Bronchial epithelial cell (primary cell): ENCODE data around the gene PA2G4. TPM values are rescaled to one million over a fixed set of nuclear protein-coding genes. Genes with fewer than 3 reads are reported as not detected.
"Not testable (repeated sequence)": the region's sequence is repeated elsewhere in the genome, so short reads cannot be mapped to it uniquely, and the experiment has no call there.

Source experiments
- DNase-seq: peaks from one replicate; pipeline ENCODE4 v3.0.0-alpha.2; 2010; ENCODE audit warnings: low read depth
- FAIRE-seq: peaks from 2 replicates; lab custom pipeline; 2011; peaks lifted over from hg19 to GRCh38; lab: Jason Lieb, UNC
- H3K27me3 ChIP-seq: 2 replicates; pipeline ENCODE4 v1.5.1; 2011; ENCODE audit warnings: low read length; ENCODE audit not compliant: control insufficient read depth, insufficient read depth
- H3K36me3 ChIP-seq: 2 replicates; pipeline ENCODE4 v1.5.1; 2011; ENCODE audit warnings: low read length; ENCODE audit not compliant: control insufficient read depth, insufficient read depth
- H3K4me3 ChIP-seq: 2 replicates; pipeline ENCODE4 v1.5.1; 2011; ENCODE audit warnings: mild to moderate bottlenecking, low read depth, low read length, control low read depth
- CTCF ChIP-seq: IDR thresholded peaks from 2 replicates; pipeline ENCODE4 v1.5.1; 2011; ENCODE audit warnings: mild to moderate bottlenecking, moderate library complexity, low read length, control low read depth, inconsistent platforms; ENCODE audit not compliant: insufficient read depth, severe bottlenecking
- total RNA-seq: library from RNA; depleted of rRNA; stranded (reverse); fragments of >200 nt; gene quantifications from 2 replicates; pipeline ENCODE4 v1.2.1, GENCODE V29; 2014

PA2G4 gene
- total RNA-seq = 168 and 172 TPM in 2 replicates

- Histone ChIP-seq H3K27me3 (no peaks in the 10 kb centered on the region), H3K4me3 (peak within 1 kb of the TSS; percentile 91), H3K36me3 (peaks cover 14% of the 10 kb centered on the region)
- TF ChIP-seq CTCF = no peak
- FAIRE-seq (no peak), DNase-seq (peak; percentile 98)
Measured at GRCh38 chr12:56104109-56104814, at the start of gene PA2G4. Gene PA2G4, plus strand, starts transcription at chr12:56104559. Its CDS starts 179 bp downstream, at chr12:56104738.

GRCh38 chr12:56059964-56060363, 44.4 kb upstream of the PA2G4 start:
- not testable (repeated sequence) for H3K4me3 ChIP-seq, H3K27me3 ChIP-seq, H3K36me3 ChIP-seq, FAIRE-seq
- peak; percentile 40 for DNase-seq

GRCh38 chr12:56061982-56062381, 42.4 kb upstream of the PA2G4 start:
- H3K4me3 ChIP-seq = no peak overlapping the region
- TF ChIP-seq CTCF = no peak
- H3K27me3 ChIP-seq = no peaks in the 10 kb centered on the region
- H3K36me3 ChIP-seq = no peaks in the 10 kb centered on the region
- no peak for DNase-seq
- FAIRE-seq = no peak

DNA sequence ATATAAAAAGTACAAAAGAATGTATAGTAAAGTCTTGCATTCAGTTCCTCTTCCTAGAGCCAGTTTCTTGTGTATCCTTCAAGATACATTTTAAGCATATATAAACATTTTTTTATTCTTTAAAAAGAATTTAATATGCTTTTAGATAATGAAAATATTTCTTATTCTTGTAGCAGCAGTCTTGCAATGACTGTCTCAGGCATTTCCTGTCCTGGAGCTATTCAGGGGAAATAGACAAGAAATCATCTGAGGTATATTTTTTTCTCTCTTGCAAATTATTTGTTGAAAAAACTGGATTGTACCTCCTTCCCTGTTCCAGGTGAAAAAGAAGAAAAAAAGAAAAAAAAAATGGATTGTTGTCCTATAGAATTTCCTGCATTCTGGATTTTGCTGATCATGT, 41.4 kb upstream of the PA2G4 start:
- Histone ChIP-seq H3K36me3 (no peaks in the 10 kb centered on the region), H3K27me3 (no peaks in the 10 kb centered on the region), H3K4me3 (no peak overlapping the region)
- FAIRE-seq (no peak), DNase-seq (no peak)
- no peak for TF ChIP-seq CTCF

GRCh38 chr12:56071648-56072047, 32.7 kb upstream of the PA2G4 start:
- H3K36me3 ChIP-seq = no peaks in the 10 kb centered on the region
- no peak overlapping the region for H3K4me3 ChIP-seq
- no peak for TF ChIP-seq CTCF
- peak; percentile 72 for DNase-seq
- FAIRE-seq = no peak
- H3K27me3 ChIP-seq = no peaks in the 10 kb centered on the region

- H3K4me3 ChIP-seq = no peak overlapping the region
- DNase-seq (no peak), FAIRE-seq (no peak)
- TF ChIP-seq CTCF = no peak
- H3K36me3 ChIP-seq = no peaks in the 10 kb centered on the region
- H3K27me3 ChIP-seq = no peaks in the 10 kb centered on the region
Measured at GRCh38 chr12:56074396-56074795, 30.0 kb upstream of the PA2G4 start.

- not testable (repeated sequence) for H3K27me3 ChIP-seq, DNase-seq, FAIRE-seq, H3K36me3 ChIP-seq, H3K4me3 ChIP-seq
Measured at GRCh38 chr12:56077966-56078365, 26.4 kb upstream of the PA2G4 start.
